ENCODE data around the gene AHRR. TPM values are rescaled to one million over a fixed set of nuclear protein-coding genes. Genes with fewer than 3 reads are reported as not detected.

The AHRR gene
- total RNA-seq, 2 donors from 2014 or later, result 1.9 to 2.1 TPM

- intact Hi-C loops (cut with DNase I), result no loop called here
- TF ChIP-seq, protein P1, sequence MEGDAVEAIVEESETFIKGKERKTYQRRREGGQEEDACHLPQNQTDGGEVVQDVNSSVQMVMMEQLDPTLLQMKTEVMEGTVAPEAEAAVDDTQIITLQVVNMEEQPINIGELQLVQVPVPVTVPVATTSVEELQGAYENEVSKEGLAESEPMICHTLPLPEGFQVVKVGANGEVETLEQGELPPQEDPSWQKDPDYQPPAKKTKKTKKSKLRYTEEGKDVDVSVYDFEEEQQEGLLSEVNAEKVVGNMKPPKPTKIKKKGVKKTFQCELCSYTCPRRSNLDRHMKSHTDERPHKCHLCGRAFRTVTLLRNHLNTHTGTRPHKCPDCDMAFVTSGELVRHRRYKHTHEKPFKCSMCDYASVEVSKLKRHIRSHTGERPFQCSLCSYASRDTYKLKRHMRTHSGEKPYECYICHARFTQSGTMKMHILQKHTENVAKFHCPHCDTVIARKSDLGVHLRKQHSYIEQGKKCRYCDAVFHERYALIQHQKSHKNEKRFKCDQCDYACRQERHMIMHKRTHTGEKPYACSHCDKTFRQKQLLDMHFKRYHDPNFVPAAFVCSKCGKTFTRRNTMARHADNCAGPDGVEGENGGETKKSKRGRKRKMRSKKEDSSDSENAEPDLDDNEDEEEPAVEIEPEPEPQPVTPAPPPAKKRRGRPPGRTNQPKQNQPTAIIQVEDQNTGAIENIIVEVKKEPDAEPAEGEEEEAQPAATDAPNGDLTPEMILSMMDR (IDR thresholded peaks at IDR 0.05), result no peak
- Histone ChIP-seq H3K4me1 (no peaks in the 10 kb centered on the region), H3K36me3 (no peaks in the 10 kb centered on the region), H3K4me3 (no peak overlapping the region), H3K9me3 (no peaks in the 10 kb centered on the region), H3K9ac (ENCODE audit: low read depth in 2 of 2, low read length in 2 of 2) (no peak overlapping the region), H3K27ac (no peak overlapping the region), H3K27me3 (no peaks in the 10 kb centered on the region)
- no peak for DNase-seq
Measured at GRCh38 chr5:353612-354580, 32.4 kb downstream of the AHRR start.

DNA sequence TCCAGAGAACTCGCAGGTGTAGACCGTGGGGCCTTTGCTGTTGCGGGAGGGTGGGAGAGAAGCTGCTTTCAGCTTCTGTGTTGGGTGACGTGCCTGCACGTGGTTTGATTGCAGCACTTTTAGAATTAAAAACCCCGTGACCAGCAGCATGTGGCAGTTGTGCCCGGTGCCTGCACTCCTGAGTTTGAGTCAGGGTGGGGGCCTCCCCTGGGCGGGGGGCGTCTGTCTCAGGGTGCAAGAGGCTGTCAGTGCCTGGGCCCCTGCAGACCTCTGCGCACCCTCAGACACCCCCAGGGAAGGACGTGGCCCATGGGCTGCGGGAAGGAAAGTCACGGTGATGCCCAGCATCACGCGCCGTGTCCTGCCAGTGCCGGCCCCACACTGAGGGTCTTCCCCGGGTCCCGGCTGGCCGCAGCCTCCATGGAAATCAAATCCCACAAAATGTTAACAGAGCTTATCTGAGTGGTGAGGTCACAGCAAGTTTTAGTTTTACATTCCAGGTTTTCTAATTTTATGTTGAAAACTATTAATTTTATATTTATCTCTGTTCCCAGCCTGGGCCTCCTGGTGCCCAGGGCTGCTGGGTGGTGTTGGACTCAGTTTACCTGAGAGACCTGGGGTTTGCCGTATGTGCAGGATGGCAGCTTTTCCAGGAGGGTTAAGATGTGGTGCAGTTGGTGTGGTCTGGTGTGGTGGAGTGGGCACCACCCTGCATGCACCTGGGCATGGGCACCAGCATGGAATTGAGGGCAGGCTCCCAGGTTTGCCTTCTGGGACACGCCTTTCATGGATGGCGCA, 33.3 kb downstream of the AHRR start:
- TF ChIP-seq, protein P1 (IDR thresholded peaks at IDR 0.05), result no peak
- intact Hi-C loops (cut with DNase I), result no loop called here
- Histone ChIP-seq H3K4me1 (no peaks in the 10 kb centered on the region), H3K4me3 (no peak overlapping the region), H3K27ac (no peak overlapping the region), H3K9ac (ENCODE audit: low read depth in 2 of 2, low read length in 2 of 2) (no peak overlapping the region), H3K9me3 (no peaks in the 10 kb centered on the region), H3K36me3 (no peaks in the 10 kb centered on the region), H3K27me3 (no peaks in the 10 kb centered on the region)
- DNase-seq, result no peak

DNA sequence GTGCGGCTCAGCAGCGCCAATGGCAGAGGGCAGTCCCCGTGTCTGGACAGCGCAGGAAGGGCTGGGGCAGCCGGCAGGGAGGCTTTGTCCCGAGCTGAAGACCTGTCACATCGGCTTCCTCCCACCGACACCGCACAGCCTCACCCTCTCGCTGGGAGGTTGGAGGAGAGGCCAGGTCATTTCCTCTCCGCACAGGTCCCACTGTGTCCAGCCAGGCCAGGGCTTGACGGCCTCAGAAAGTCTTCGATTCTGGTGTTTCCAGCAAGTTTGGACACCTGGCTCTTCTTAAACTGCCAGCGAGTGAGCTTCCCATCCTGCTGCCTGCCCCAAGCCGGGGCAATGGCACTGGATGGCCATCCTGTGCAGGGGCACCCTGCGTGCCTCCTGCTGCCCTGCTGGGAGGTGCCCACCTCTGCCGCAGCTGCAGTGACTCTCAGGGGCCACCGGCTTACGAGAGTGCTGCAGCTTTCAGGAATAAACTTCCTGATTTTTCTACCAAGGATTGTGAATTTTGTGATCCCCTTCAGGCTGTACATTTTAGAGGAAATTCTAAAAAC, 33.9 kb downstream of the AHRR start:
- Histone ChIP-seq H3K9me3 (no peaks in the 10 kb centered on the region), H3K27me3 (no peaks in the 10 kb centered on the region), H3K4me1 (no peaks in the 10 kb centered on the region), H3K27ac (no peak overlapping the region), H3K4me3 (no peak overlapping the region), H3K9ac (ENCODE audit: low read depth in 2 of 2, low read length in 2 of 2) (no peak overlapping the region), H3K36me3 (no peaks in the 10 kb centered on the region)
- DNase-seq, result no peak
- TF ChIP-seq, protein P1 (IDR thresholded peaks at IDR 0.05), result no peak
- intact Hi-C loops (cut with DNase I), result no loop called here

DNA sequence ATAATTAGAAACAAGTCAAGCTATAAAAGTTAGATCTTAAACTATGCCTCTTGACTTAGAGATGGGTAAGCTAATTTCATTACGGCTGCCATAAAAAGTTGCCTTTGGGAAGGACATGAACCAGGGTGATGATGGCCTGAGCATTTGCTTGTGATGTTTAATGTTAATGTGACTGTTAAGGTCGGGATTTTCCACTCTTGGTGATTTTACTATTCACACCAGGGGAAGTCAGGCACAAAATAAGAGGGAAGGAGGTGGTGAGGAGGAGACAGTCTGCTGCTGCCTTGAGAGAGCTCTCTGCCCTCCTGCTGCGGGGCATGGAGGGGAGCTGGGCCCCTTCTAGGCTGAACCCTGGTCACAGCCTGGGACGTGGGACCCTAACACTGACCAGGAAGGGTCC, 34.4 kb downstream of the AHRR start:
- Histone ChIP-seq H3K4me3 (no peak overlapping the region), H3K27me3 (no peaks in the 10 kb centered on the region), H3K27ac (no peak overlapping the region), H3K9ac (ENCODE audit: low read depth in 2 of 2, low read length in 2 of 2) (no peak overlapping the region), H3K4me1 (no peaks in the 10 kb centered on the region), H3K9me3 (no peaks in the 10 kb centered on the region), H3K36me3 (no peaks in the 10 kb centered on the region)
- intact Hi-C loops (cut with DNase I), result no loop called here
- DNase-seq, result no peak
- TF ChIP-seq, protein P1 (IDR thresholded peaks at IDR 0.05), result no peak

- H3K36me3 ChIP-seq, result no peaks in the 10 kb centered on the region
- no peaks in the 10 kb centered on the region for H3K27me3 ChIP-seq
- DNase-seq, result no peak
- no peak overlapping the region for H3K4me3 ChIP-seq
- no peak overlapping the region for H3K27ac ChIP-seq
- H3K4me1 ChIP-seq, result no peaks in the 10 kb centered on the region
- intact Hi-C loops (cut with DNase I), result no loop called here
- TF ChIP-seq, protein P1 (IDR thresholded peaks at IDR 0.05), result no peak
- H3K9me3 ChIP-seq, result no peaks in the 10 kb centered on the region
- no peak overlapping the region for H3K9ac ChIP-seq (ENCODE audit: low read depth in 2 of 2, low read length in 2 of 2)
Measured at GRCh38 chr5:359301-359897, 37.9 kb downstream of the AHRR start.

Measured in colonic mucosa (tissue), 4 donors.